HEK293T (cell line): ENCODE results near the gene ADAP1.

Experiments
- CTCF ChIA-PET: fragments of 350-600 bp; formaldehyde crosslinking; extraction: SDS; loops from one replicate; lab custom pipeline; 2021; ENCODE audit warnings: antibody characterized with exemption, inconsistent platforms; lab: Yijun Ruan, JAX
- POLR2A ChIA-PET: fragments of 350-600 bp; formaldehyde crosslinking; extraction: SDS; loops from one replicate; lab custom pipeline; 2020; ENCODE audit warnings: antibody characterized with exemption, inconsistent platforms; lab: Yijun Ruan, JAX
- DNase-seq: peaks from one replicate; pipeline ENCODE4 v3.0.0; 2012; ENCODE audit warnings: mixed read lengths; ENCODE audit errors: extremely low spot score
- ARNT ChIP-seq: fragments of 450-650 bp; IDR thresholded peaks from 2 replicates; pipeline ENCODE4 v1.6.1; 2017; ENCODE audit warnings: mild to moderate bottlenecking
- BHLHE40 ChIP-seq: fragments of 450-650 bp; IDR thresholded peaks from 2 replicates; pipeline ENCODE4 v1.6.1; 2016; ENCODE audit warnings: mild to moderate bottlenecking, moderate library complexity, borderline replicate concordance
- CTBP1 ChIP-seq: fragments of 450-650 bp; IDR thresholded peaks from 2 replicates; pipeline ENCODE4 v1.6.1; 2016; ENCODE audit warnings: borderline replicate concordance
- ELF4 ChIP-seq: fragments of 450-650 bp; IDR thresholded peaks from 2 replicates; pipeline ENCODE4 v1.6.1; 2017; ENCODE audit warnings: antibody characterized with exemption
- FOXA1 ChIP-seq: fragments of 450-650 bp; IDR thresholded peaks from 2 replicates; pipeline ENCODE4 v1.6.1; 2016; ENCODE audit warnings: mild to moderate bottlenecking
- FOXK2 ChIP-seq: fragments of 450-650 bp; IDR thresholded peaks from 2 replicates; pipeline ENCODE4 v1.6.1; 2016; ENCODE audit warnings: mild to moderate bottlenecking
- FOXM1 ChIP-seq: fragments of 450-650 bp; IDR thresholded peaks from 2 replicates; pipeline ENCODE4 v1.6.1; 2017; ENCODE audit warnings: mild to moderate bottlenecking, borderline replicate concordance
- HDGF ChIP-seq: fragments of 450-650 bp; IDR thresholded peaks from 2 replicates; pipeline ENCODE4 v1.6.1; 2017; ENCODE audit warnings: antibody characterized with exemption, borderline replicate concordance
- L3MBTL2 ChIP-seq: fragments of 450-650 bp; conservative IDR thresholded peaks from 2 replicates; pipeline ENCODE4 v1.6.1; 2016; ENCODE audit warnings: mild to moderate bottlenecking
- LEF1 ChIP-seq: fragments of 450-650 bp; IDR thresholded peaks from 2 replicates; pipeline ENCODE4 v1.6.1; 2017; ENCODE audit warnings: mild to moderate bottlenecking, borderline replicate concordance
- NFRKB ChIP-seq: fragments of 450-650 bp; IDR thresholded peaks from 2 replicates; pipeline ENCODE4 v1.6.1; 2016; ENCODE audit warnings: mild to moderate bottlenecking, moderate library complexity
- SP1 ChIP-seq: fragments of 450-650 bp; IDR thresholded peaks from 2 replicates; pipeline ENCODE4 v1.6.1; 2017
- SUZ12 ChIP-seq: fragments of 450-650 bp; IDR thresholded peaks from 2 replicates; pipeline ENCODE4 v1.6.1; 2016; ENCODE audit warnings: mild to moderate bottlenecking
- TARDBP ChIP-seq: fragments of 450-650 bp; IDR thresholded peaks from 2 replicates; pipeline ENCODE4 v1.6.1; 2016
- ZNF384 ChIP-seq: fragments of 450-650 bp; IDR thresholded peaks from 2 replicates; pipeline ENCODE4 v1.6.1; 2016
- TF ChIP-seq, protein P1 (sequence below): fragments of 450-650 bp; IDR thresholded peaks from 2 replicates; pipeline ENCODE4 v1.6.1; 2016

ADAP1 gene

GRCh38 chr7:930975-931758 is 23.3 kb downstream of the ADAP1 start:
- no peak for TF ChIP-seq CTBP1
- no peak for TF ChIP-seq SUZ12
- no peak for TF ChIP-seq SP1
- no peak for TF ChIP-seq NFRKB
- no peak for TF ChIP-seq ELF4
- TF ChIP-seq ZNF384: no peak
- TF ChIP-seq FOXK2: no peak
- no peak for TF ChIP-seq LEF1
- no peak for TF ChIP-seq ARNT
- DNase-seq: no peak
- POLR2A ChIA-PET: no interaction called here
- CTCF ChIA-PET: no interaction called here

DNA sequence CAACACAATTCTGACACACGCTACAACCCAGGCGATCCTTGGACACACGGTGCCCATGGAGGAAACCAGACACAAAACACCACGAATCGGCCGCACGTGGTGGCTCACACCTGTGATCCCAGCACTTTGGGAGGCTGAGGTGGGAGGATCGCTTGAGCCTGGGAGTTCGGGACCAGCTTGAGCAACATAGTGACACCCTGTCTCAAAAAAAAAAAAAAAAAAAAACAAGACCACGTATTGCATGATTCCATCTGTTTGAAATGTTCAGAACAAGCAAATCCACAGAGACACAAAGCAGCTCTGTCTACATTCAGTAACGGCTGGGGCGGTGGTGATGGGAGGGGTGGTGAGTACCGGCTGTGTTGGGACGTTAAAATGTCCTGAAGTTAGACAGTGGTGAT is 25.2 kb downstream of the ADAP1 start:
- POLR2A ChIA-PET: no interaction called here
- no peak for TF ChIP-seq CTBP1
- no peak for TF ChIP-seq ARNT
- TF ChIP-seq ZNF384: no peak
- TF ChIP-seq, protein P1, sequence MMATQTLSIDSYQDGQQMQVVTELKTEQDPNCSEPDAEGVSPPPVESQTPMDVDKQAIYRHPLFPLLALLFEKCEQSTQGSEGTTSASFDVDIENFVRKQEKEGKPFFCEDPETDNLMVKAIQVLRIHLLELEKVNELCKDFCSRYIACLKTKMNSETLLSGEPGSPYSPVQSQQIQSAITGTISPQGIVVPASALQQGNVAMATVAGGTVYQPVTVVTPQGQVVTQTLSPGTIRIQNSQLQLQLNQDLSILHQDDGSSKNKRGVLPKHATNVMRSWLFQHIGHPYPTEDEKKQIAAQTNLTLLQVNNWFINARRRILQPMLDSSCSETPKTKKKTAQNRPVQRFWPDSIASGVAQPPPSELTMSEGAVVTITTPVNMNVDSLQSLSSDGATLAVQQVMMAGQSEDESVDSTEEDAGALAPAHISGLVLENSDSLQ: no peak
- TF ChIP-seq ELF4: no peak
- no peak for TF ChIP-seq NFRKB
- TF ChIP-seq FOXM1: no peak
- TF ChIP-seq TARDBP: no peak
- TF ChIP-seq HDGF: no peak
- TF ChIP-seq SUZ12: no peak
- no peak for TF ChIP-seq BHLHE40
- no peak for TF ChIP-seq L3MBTL2
- no peak for TF ChIP-seq SP1
- TF ChIP-seq FOXK2: no peak
- no peak for TF ChIP-seq FOXA1
- no peak for TF ChIP-seq LEF1
- CTCF ChIA-PET: no interaction called here
- no peak for DNase-seq

- ChIA-PET CTCF (no interaction called here), POLR2A (no interaction called here)
- DNase-seq: no peak
- TF ChIP-seq ARNT: no peak
- TF ChIP-seq TARDBP: no peak
- TF ChIP-seq, protein P1: no peak
- no peak for TF ChIP-seq FOXA1
- TF ChIP-seq LEF1: no peak
- TF ChIP-seq SUZ12: no peak
- no peak for TF ChIP-seq NFRKB
- no peak for TF ChIP-seq HDGF
- TF ChIP-seq BHLHE40: no peak
- TF ChIP-seq FOXK2: no peak
- no peak for TF ChIP-seq ELF4
- no peak for TF ChIP-seq L3MBTL2
- TF ChIP-seq ZNF384: no peak
- no peak for TF ChIP-seq SP1
- no peak for TF ChIP-seq CTBP1
- no peak for TF ChIP-seq FOXM1
Observed at GRCh38 chr7:927031-927671, 27.3 kb downstream of the ADAP1 start.

- POLR2A ChIA-PET: no interaction called here
- CTCF ChIA-PET: no interaction called here
- no peak for TF ChIP-seq LEF1
- no peak for TF ChIP-seq SUZ12
- TF ChIP-seq ELF4: no peak
- TF ChIP-seq, protein P1: no peak
- TF ChIP-seq FOXA1: no peak
- no peak for TF ChIP-seq L3MBTL2
- TF ChIP-seq CTBP1: no peak
- TF ChIP-seq TARDBP: no peak
- TF ChIP-seq FOXM1: no peak
- no peak for TF ChIP-seq BHLHE40
- no peak for TF ChIP-seq HDGF
- no peak for TF ChIP-seq NFRKB
- no peak for TF ChIP-seq FOXK2
- no peak for TF ChIP-seq ARNT
- TF ChIP-seq ZNF384: no peak
- no peak for TF ChIP-seq SP1
- DNase-seq: no peak
Observed at GRCh38 chr7:926061-927030, 28.1 kb downstream of the ADAP1 start.

GRCh38 chr7:925601-926000 is 28.9 kb downstream of the ADAP1 start:
- DNase-seq: no peak
- ChIA-PET POLR2A (no interaction called here), CTCF (no interaction called here)
- no peak for TF ChIP-seq ZNF384
- no peak for TF ChIP-seq FOXM1
- TF ChIP-seq FOXK2: no peak
